SJSA1 (cell line): ENCODE data around the gene ID4. TPM values are rescaled to one million over a fixed set of nuclear protein-coding genes. Genes with fewer than 3 reads are reported as not detected.

Experiments used
- DNase-seq, 2 experiments: peaks; one replicate each; pipeline ENCODE4 v3.0.0-alpha.2; 2015 to 2020; ENCODE audit warnings: low spot score in 2 of 2, low read depth in 1 of 2
- H3K27ac ChIP-seq: fragments of 250-450 bp; sonication (Bioruptor Pico); 2 replicates; pipeline ENCODE4 v1.5.1; 2020; ENCODE audit warnings: mild to moderate bottlenecking, moderate library complexity
- H3K27me3 ChIP-seq: fragments of 250-450 bp; sonication (Bioruptor Pico); replicated peaks from 2 replicates; pipeline ENCODE4 v1.5.1; 2020; ENCODE audit warnings: mild to moderate bottlenecking, moderate library complexity
- H3K36me3 ChIP-seq: fragments of 250-450 bp; sonication (Bioruptor Pico); 2 replicates; pipeline ENCODE4 v1.5.1; 2020; ENCODE audit warnings: mild to moderate bottlenecking
- H3K4me1 ChIP-seq: fragments of 250-450 bp; sonication (Bioruptor Pico); replicated peaks from 2 replicates; pipeline ENCODE4 v1.6.1; 2021; ENCODE audit warnings: mild to moderate bottlenecking
- H3K4me3 ChIP-seq: fragments of 250-450 bp; sonication (Bioruptor Pico); 2 replicates; pipeline ENCODE4 v1.5.1; 2020; ENCODE audit warnings: mild to moderate bottlenecking
- H3K9me3 ChIP-seq: fragments of 250-450 bp; sonication (Bioruptor Pico); replicated peaks from 2 replicates; pipeline ENCODE4 v1.5.1; 2020; ENCODE audit warnings: mild to moderate bottlenecking
- total RNA-seq: library from RNA; depleted of rRNA; stranded (reverse); fragments of >200 nt; shearing (Covaris generic); gene quantifications from 2 replicates; pipeline ENCODE4 v1.2.3, GENCODE V29; 2014

ID4 gene
- total RNA-seq, 1 experiment from 2014 or later, result 13.6 TPM

GRCh38 chr6:19879663-19880062, 42.5 kb downstream of the ID4 start:
- no peaks in the 10 kb centered on the region for H3K36me3 ChIP-seq
- no peaks in the 10 kb centered on the region; the same call in 1 of the 2 replicates for H3K27me3 ChIP-seq
- no peak overlapping the region for H3K27ac ChIP-seq
- no peak overlapping the region for H3K4me3 ChIP-seq
- H3K9me3 ChIP-seq, result no peaks in the 10 kb centered on the region
- no peak for DNase-seq
- H3K4me1 ChIP-seq, result no peaks in the 10 kb centered on the region

DNA sequence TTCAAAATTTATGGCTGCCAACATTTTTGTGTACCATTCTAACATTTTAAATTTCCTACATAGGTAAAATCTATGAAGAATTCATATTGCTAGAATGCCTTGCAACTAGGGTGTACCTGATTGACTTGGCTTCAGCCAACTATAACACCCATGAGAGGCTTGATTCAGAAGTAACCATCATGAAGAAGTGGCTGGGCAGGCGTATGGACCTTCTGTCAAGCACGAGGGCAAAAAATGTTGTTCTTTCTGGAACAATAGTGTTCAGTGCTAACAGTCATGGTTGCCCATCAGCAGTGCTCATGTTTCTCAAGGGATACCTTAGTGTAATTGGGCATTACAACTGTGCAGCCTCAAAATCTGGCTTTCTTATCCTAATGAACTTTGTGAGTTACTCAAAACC, 42.9 kb downstream of the ID4 start:
- Histone ChIP-seq H3K27ac (no peak overlapping the region), H3K4me1 (no peaks in the 10 kb centered on the region), H3K9me3 (no peaks in the 10 kb centered on the region), H3K27me3 (no peaks in the 10 kb centered on the region; the same call in 1 of the 2 replicates), H3K36me3 (no peaks in the 10 kb centered on the region), H3K4me3 (no peak overlapping the region)
- DNase-seq, result no peak

DNA sequence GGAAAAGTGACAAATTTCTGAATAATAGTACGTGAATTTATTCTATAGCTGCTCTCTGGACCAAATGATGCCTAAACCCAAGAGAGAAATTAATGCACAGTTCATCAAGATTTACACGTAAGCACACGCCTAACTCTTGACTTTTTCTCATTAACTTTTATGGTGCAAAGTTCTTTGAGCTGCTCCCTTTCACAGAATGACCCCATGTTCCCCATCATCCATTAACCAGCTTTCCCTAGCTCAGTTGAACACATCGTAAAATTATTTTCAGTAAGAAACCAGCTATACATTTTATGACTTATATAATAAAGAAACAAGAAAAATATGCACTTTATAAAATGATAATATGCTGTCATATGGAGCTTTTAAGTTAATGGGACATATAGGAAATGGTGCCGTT, 54.3 kb downstream of the ID4 start:
- Histone ChIP-seq H3K9me3 (no peaks in the 10 kb centered on the region), H3K27ac (no peak overlapping the region), H3K36me3 (no peaks in the 10 kb centered on the region), H3K4me1 (no peaks in the 10 kb centered on the region), H3K27me3 (no peaks in the 10 kb centered on the region), H3K4me3 (no peak overlapping the region)
- no peak for DNase-seq
